Measurements from ENCODE around the gene LRSAM1.
"Not testable (repeated sequence)": the region's sequence is repeated elsewhere in the genome, so short reads cannot be mapped to it uniquely, and the experiment has no call there.

Gene LRSAM1

GRCh38 chr9:127463382-127463781, 12.1 kb downstream of the LRSAM1 start:
- DNase-seq: no peak

GRCh38 chr9:127463911-127464310, 12.6 kb downstream of the LRSAM1 start:
- DNase-seq: no peak

- DNase-seq: not testable (repeated sequence)
Observed at GRCh38 chr9:127466407-127466917, 15.2 kb downstream of the LRSAM1 start.

GRCh38 chr9:127467621-127468020, 16.3 kb downstream of the LRSAM1 start:
- DNase-seq: no peak

- no peak for DNase-seq
Observed at GRCh38 chr9:127470662-127471061, 19.4 kb downstream of the LRSAM1 start.

GRCh38 chr9:127473501-127473900, 22.2 kb downstream of the LRSAM1 start:
- DNase-seq: no peak

GRCh38 chr9:127473932-127474331, 22.6 kb downstream of the LRSAM1 start:
- DNase-seq: no peak

GRCh38 chr9:127474592-127474991, 23.3 kb downstream of the LRSAM1 start:
- no peak for DNase-seq

- DNase-seq: no peak
Observed at GRCh38 chr9:127479507-127480081, 28.3 kb downstream of the LRSAM1 start.

- DNase-seq: no peak
Observed at GRCh38 chr9:127482662-127483061, 31.4 kb downstream of the LRSAM1 start.

GRCh38 chr9:127485995-127486394, 34.7 kb downstream of the LRSAM1 start:
- DNase-seq: no peak

- DNase-seq: no peak
Observed at GRCh38 chr9:127488946-127489345, 37.6 kb downstream of the LRSAM1 start.

- no peak for DNase-seq
Observed at GRCh38 chr9:127489471-127490115, 38.3 kb downstream of the LRSAM1 start.

GRCh38 chr9:127490535-127491230, 39.4 kb downstream of the LRSAM1 start:
- no peak for DNase-seq

- DNase-seq: no peak
Observed at GRCh38 chr9:127491516-127491915, 40.2 kb downstream of the LRSAM1 start.

GRCh38 chr9:127492616-127493015, 41.3 kb downstream of the LRSAM1 start:
- no peak for DNase-seq

- no peak for DNase-seq
Observed at GRCh38 chr9:127493592-127494303, 42.4 kb downstream of the LRSAM1 start.

- DNase-seq: no peak
Observed at GRCh38 chr9:127494304-127494702, 43.0 kb downstream of the LRSAM1 start.

GRCh38 chr9:127495884-127496555, 44.7 kb downstream of the LRSAM1 start:
- no peak for DNase-seq

- DNase-seq: no peak
Observed at GRCh38 chr9:127496974-127497373, 45.7 kb downstream of the LRSAM1 start.

- no peak for DNase-seq
Observed at GRCh38 chr9:127497656-127498290, 46.5 kb downstream of the LRSAM1 start.

GRCh38 chr9:127498298-127498697, 47.0 kb downstream of the LRSAM1 start:
- no peak for DNase-seq

All from cortex of kidney (tissue), 1 donor.